ENCODE results near the gene SLC29A1.

SLC29A1 gene

GRCh38 chr6:44270526-44271405 lies 47.4 kb downstream of the SLC29A1 start:
- FAIRE-seq, result no peak

GRCh38 chr6:44271406-44271723 lies 48.0 kb downstream of the SLC29A1 start:
- no peak for FAIRE-seq

DNA sequence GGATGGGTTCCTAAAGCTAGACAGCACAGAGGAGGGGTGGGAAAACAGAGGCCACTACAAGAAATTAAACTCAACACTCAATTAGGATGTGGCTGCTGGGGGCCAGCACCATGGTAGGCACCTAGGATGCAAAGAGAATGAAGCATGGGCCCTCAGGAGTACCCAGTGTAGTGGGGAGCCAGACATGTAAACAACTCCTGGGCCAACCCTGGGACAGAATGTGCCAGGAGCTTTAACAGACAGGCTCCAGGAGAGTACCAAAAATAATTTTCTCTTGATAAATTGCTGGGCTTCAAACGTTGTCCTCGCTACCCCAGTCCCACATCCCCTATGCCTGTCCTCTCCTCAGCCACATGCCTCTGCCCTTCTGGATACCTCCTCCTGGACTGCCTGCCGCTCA lies 48.5 kb downstream of the SLC29A1 start:
- FAIRE-seq, result no peak

- FAIRE-seq, result no peak
Observed at GRCh38 chr6:44272529-44272928, 49.1 kb downstream of the SLC29A1 start.

DNA sequence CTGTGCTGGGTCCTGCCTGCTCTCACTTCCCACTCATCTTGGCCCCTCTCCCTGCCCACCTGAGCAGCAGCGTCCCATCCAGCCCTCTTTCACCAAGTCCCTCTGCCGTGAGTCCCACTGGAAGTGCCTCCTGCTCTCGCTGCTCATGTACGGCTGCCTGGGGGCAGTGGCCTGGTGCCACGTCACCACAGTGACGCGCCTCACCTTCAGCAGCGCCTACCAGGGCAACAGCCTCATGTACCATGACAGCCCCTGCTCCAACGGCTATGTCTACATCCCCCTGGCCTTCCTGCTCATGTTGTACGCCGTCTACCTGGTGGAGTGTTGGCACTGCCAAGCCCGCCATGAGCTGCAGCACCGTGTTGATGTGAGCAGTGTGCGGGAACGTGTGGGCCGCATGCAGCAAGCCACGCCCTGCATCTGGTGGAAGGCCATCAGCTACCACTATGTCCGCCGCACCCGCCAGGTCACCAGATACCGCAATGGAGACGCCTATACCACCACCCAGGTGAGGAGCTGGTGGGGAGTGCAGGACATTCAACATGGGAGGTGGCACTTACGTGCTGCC lies 49.7 kb downstream of the SLC29A1 start:
- no peak for FAIRE-seq

DNA sequence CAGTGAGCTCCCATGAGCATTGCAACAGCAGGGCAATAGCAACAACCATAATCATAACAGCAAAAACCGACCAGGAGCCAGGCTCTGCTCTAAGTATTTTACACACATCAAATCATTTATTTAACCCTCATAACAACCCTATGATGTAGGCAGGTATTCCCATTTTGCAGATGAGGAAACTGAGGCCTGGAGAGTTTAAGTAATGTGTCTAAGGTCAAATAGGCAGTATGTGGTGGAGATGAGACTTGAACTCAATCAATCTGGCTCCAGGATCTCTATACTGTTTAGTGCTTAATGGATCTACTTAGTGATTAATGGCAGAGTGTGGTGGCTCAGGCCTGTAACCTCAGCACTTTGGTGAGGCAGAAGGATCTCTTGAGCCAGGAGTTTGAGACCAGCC lies 50.2 kb downstream of the SLC29A1 start:
- no peak for FAIRE-seq

- FAIRE-seq, result no peak
Observed at GRCh38 chr6:44275271-44275748, 51.9 kb downstream of the SLC29A1 start.

DNA sequence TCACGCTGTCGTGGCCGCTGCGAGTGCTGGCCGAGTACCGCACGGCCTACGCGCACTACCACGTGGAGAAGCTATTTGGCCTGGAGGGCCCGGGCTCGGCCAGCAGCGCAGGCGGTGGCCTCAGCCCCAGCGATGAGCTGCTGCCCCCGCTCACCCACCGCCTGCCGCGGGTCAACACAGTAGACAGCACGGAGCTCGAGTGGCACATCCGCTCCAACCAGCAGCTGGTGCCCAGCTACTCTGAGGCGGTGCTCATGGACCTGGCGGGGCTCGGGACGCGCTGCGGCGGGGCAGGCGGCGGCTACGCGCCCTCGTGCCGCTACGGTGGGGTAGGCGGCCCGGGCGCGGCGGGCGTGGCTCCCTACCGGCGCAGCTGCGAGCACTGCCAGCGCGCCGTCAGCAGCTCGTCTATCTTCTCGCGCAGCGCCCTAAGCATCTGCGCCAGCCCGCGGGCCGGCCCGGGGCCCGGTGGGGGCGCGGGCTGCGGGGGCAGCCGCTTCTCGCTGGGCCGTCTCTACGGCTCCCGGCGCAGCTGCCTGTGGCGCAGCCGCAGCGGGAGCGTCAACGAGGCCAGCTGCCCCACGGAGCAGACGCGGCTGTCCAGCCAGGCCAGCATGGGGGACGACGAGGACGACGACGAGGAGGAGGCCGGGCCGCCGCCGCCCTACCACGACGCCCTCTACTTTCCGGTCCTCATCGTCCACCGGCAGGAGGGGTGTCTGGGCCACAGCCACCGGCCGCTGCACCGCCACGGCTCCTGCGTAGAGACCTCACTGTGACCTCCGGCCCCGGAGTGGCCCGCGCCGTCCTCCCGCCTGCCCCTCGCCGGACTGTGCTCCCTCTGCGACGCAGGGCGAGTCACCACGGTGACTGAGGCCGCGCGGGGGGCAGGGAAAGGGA lies 52.6 kb downstream of the SLC29A1 start:
- FAIRE-seq, result no peak

- FAIRE-seq, result no peak
Observed at GRCh38 chr6:44276667-44277640, 53.6 kb downstream of the SLC29A1 start.

- no peak for FAIRE-seq
Observed at GRCh38 chr6:44277763-44278162, 54.4 kb downstream of the SLC29A1 start.

- FAIRE-seq, result no peak
Observed at GRCh38 chr6:44278315-44278714, 54.9 kb downstream of the SLC29A1 start.

DNA sequence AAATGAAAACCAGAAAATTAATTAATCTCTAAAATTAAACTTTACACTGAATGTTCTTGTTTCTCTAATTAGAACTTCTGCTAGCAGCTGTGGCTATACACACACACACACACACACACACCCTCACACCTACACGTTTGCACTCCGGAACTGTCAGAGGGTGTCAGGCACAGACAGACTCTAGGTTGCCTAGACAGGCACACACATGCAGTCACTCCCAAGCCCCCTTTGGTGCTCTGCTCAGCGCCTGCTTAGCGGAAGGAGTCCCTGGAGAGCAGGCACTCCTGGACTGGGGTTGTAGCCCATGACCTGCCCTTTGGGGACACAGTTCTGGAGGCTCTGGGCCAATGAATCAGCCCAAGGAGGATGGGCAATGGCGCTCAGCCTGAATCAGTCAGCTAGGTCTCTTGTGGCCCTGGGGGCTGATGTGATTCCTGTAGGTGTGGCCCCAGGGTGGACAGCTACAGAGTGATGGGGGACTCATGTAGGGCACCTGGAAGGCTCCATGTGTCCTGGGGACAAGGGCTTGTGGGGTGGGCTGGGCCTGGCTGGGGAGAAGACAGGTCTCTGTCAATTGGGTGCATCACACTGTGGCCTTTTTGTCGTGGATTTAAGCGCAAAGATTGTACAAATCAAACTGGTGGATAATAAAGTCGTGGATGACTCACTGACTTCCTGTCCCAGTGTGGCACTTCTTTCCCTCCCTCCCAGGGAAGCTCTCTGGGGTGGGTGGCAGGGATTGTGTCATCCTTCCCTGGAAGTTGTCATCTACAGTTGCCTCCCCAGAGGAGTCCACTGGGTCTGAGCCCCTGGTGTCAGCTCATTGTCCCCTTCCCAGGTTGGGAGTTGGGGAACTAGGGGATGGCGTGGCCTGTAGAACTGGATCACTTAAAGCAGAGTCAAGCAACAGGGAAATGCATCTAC lies 55.6 kb downstream of the SLC29A1 start:
- no peak for FAIRE-seq

Data from colon (tissue), 2 donors.